CD4-positive, alpha-beta T cell treated with Interleukin-17A for 4 hours (primary cell): ENCODE data around the gene CTSW.
A peak's percentile ranks its signal among the peaks of the same experiment; 100 is the strongest.
"Not testable (repeated sequence)": the region's sequence is repeated elsewhere in the genome, so short reads cannot be mapped to it uniquely, and the experiment has no call there.

ENCODE experiments used
- DNase-seq: peaks from one replicate; pipeline ENCODE4 v3.0.0-alpha.2; 2020; ENCODE audit warnings: mixed read lengths

Gene CTSW

DNA sequence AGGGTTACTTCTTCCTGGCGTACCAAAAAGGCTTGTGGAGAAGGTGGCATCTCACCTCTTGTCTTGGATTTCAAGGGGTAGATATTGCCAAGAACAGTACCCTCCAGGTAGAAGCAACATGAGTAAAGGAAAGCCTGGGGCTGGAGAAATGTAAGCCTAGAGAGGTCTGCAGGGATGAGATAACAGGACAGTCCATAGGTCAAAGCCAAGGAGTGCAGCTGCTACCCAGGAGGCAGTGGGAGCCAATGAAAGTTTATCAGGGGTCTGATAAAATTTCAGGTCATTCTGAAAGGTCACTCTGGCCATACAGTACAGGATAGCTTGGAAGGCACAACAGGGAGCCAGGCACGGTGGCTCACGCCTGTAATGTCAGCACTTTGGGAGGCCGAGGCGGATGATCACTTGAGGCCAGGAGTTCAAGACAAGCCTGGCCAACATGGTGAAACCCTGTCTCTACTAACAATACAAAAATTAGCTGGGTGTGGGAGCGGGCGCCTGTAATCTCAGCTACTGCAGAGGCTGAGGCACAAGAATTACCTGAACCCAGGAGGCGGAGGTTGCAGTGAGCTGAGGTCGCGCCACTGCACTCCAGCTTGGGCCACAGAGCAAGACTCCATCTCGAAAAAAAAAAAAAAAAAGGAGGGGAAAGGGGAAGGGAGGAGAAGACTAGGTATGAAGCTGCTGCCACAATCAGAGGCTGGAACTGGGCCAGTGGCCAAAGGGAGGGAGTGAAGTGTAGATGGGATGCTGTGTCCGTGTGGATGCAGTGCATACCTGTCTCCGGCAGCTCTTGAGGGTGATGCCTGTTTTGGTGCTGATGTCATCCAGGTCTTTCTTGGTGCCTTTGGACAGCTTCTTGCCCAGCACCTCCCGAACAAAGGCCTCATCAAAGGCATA lies 7.4 kb downstream of the CTSW start:
- DNase-seq = no peak

DNA sequence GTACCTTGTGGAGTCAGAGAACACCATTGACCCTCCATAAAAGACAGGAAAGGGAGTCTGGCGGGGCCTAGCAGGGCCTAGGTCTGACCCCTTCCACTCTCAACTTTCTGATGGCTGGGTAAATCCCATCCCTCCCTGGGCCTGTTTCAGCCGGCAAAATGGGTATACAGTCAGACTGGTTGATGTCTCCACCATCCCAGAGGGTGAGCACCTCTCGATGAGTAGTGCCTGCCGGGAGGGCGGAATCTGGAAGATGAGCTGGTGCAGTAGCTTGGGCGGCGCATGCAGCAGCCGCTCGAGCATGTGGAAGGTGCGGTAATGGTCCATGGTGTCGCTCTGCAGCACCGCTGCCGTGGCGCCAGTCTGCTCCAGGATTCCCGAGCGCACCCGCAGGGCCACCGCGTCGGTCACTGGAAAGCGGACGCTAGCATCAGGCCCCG lies 8.1 kb downstream of the CTSW start:
- DNase-seq = peak; percentile 47

DNA sequence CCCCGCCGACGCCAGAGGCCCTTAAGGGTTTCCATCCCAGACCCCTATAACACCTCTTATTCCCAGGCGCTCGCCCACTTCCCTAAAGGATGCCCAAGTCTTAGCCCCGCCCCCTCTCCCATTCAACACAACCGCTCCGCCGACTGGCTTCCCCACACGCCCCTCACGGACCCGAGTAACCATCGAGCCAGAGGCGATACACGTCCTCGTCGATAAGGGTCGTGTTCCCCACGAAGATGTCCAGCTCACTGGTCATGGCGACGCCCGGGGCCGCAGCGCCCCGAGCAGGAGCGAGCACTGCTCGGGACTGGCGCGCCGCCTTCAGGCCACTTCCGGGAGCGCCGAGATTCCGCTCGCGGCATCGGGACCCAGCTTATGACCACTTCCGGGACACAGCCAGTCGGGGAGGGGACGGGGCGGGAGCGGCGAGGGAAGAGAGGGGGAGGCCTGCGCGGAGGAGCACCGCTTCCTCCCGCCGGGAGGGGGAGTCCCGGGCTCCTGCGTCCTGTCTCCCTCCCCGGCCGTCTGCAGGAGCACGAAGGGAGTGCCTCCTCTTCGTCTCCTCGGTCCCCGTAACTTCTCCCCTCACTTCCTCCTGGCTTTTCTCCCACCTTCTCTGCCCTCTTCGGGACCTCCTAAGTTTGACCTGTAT lies 8.7 kb downstream of the CTSW start, which contains the start of gene FIBP:
Gene FIBP, minus strand, starts transcription at position 309 of the 652 bp plus-strand sequence. Its CDS starts 53 bp downstream, at position 256.
- peak; percentile 96 for DNase-seq

DNA sequence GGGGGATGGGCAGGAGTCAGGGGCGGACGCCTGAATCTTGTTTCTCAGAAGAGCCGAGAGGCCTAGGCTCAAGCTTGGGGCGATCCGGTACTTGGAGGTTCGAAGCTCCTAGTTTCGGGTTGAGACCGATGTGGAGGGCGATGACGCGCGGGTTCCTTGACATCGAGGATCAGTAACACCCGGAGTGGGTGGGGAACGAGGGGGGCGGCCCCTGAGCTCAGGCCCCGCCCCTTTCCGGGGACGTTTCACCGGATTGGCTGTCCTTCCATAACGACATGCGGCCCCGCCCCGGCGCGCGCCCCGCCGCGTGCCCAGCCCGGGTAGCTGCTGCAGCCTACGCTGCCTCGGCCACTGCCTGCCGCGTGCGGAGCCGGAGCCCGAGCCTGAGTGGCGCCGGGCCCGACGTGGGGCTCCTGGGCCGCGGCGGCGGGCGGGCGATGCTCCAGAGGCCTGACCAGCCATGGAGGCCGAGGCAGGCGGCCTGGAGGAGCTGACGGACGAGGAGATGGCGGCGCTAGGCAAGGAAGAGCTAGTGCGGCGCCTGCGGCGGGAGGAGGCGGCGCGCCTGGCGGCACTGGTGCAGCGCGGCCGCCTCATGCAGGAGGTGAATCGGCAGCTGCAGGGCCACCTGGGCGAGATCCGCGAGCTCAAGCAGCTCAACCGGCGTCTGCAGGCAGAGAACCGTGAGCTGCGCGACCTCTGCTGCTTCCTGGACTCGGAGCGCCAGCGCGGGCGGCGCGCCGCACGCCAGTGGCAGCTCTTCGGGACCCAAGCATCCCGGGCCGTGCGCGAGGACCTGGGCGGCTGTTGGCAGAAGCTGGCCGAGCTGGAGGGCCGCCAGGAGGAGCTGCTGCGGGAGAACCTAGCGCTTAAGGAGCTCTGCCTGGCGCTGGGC lies 10.9 kb downstream of the CTSW start, which contains the start of gene CCDC85B:
Gene CCDC85B, plus strand, starts transcription at position 350 of the 895 bp plus-strand sequence. Its CDS starts 111 bp downstream, at position 461.
- peak; percentile 99 for DNase-seq

DNA sequence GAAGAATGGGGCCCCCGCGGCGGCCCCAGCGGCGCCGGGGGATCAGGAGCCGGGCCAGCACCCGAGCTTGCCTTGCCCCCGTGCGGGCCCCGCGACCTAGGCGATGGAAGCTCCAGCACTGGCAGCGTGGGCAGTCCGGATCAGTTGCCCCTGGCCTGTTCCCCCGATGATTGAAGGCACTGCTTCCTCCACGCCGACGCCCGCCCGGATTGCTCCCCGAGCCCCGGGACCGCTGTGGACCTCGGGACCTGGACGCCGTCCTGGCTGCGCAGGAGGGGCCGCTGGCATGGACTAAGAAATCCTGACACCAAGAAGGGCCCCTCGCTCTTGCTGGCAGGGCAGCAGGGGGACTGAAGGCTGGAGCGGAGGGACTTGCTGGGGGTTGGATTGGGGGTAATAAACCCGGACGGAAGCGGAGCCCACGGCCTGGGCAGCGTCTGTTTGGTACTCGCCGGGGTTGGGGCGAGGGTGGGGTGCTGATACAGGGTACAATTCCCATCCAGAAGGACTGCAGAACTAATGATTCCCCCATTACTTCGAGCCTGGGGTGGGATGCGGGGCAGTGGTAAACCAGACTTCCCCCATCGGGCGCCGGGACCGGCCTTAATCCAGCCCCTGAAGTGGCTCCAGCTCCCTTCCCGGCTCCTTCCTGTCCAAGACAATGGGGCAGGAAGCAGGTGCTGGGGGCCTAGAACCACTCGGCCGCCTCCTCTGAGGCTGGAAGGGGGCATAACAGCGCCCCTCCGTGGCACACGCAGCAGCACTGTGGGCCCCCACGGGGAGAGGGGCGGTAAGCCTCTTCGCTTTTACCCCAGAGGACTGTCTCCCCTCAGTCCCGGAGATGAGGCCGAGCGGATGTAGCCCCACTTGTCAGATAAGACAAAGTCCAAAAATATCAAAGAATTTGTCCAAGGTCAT lies 11.8 kb downstream of the CTSW start:
- peak; percentile 35 for DNase-seq

DNA sequence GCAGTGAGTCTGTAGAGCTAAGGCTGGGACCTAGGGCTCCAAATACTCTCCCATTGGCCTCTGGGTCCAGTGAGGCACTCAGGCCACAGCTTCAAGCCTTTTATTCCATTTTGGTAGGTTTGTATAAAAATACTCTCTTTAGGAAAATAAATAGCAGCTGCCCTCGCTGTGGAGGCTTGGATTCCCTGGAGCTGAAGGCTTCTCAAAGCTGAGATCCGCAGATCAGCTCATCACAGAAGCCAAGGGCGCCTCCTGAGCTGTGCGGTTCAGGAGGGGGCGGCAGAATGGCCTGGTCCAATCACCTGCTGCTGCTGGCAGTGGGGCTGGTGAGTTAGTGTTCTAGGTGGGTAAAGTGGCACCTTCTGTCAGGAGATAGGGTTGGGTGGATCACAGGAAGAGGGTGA lies 12.5 kb downstream of the CTSW start:
- not testable (repeated sequence) for DNase-seq

DNA sequence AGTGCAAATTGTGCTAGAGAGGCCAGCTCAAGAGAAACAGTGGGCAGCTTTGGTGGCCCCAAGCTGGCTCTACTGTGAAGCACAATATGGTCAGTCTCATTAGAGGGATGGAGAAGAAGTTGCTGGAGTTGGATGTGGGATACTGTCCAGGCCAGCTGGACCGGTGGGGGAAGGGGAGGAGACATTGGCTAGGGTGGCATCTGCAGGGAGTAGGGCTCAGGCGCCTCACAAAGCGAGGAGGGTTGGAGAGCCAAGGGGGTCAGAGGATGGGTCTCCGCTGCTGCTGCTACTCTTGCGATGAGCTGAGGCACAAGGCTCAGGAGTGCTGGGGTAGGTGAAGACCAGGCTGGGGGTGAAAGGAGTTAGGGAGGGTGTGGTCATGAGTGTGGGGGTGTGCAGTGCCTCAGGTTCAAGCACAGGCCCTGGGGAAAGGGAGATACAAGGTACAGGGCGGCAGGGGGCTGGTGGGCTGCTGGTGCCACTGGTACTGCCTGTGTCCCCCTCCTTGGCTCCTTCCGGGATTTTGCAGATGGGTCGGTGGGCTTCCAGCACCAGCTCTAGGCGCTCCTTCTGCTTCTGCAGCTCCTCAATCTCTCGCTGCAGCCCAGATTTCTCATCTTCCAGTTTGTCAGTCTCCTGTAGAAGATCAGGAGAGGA lies 13.2 kb downstream of the CTSW start:
- DNase-seq = no peak

DNA sequence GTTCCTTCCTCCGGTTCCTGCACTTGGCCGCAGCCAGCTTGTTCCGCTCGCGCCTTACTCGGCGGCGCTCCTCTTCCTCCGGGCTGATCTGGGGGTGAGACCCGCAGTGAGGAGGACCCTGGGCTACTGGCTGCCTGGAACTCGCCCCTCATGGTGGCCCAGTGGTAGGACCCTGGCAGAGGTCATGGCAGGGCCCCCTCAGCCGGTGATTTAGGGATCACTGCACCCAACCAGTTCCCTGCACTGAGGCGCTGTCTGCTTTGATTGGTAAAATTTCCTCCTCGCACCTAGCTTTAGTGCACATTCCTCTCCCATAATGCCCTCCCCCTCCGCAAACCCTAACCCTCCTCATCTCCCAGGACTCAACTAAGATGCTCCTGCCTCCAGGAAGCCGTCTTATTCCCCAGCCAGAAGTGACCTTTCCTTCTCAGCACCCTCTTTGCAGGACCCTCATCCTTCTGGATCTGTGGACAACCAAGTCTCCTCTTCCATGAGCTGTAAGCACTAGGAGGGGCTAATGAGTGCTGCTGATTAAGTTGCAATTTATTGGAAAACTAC lies 14.5 kb downstream of the CTSW start:
- peak; percentile 55 for DNase-seq

DNA sequence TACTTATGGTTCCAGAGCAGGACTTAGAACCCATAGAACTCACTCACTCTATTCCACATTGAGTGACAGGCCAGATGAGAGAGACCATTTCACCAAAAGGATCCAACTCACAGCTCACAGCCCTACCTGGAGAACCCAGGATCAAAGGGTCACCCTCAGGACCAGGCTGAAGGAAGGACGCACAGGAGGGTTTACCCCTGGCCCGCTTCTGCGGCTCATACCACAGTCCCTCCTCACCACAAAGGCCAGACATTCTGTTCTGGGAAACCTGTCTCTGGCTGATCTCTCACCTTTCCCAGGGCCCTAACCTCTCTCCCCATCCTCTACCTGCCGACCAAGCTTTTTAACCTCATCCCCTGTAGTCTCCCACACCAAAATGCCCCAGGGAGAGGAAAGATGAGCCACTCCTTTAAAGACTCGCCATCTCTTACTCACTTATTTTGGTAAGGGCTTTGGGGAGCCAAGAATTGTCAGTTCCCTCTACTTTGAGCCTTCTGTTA lies 15.9 kb downstream of the CTSW start:
- DNase-seq = no peak

DNA sequence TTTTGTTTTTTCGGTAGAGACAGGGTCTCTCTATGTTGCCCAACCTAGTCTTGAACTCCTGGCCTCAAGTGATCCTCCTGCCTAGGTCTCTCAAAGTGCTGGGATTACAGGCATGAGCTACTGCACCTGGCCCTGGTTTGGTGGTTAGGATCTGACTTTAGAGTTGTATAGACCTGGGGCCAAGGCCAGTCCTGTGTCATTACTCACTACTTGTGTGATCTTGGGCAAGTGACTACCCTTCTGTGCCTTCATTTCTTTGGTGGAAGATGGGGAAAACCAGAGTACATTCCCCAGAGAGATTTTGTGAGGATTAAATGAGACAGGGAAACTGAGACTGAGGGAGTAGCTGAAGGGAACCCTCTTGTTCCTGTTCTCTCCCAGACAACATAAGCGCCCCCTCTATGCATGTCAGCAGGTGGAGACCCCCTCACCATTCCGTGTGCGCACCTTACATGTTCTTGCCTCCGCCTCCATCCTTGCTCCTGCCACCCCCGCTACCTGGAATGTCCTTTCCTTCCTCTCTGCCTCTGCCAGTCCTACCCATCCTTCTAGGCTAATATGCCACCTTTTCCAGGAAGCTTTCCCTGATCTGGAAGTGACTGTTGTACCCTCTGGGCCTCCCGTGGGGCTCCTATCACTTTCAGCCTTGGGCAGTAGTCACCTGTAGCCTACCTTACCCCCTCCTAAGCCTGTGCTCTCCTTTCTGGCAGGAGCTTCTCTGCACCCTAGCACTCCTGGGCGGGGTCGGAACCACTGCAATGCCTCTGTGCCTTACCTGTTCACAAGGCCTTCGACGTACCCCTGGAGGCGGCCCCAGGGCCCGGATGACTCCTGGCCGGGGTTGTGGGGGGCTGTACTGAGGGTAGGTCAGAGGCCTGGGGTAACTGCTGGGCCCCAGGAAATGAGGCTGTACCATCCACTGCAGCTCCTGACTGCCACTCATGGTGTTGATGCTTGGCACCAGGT lies 16.7 kb downstream of the CTSW start:
- DNase-seq = no peak

DNA sequence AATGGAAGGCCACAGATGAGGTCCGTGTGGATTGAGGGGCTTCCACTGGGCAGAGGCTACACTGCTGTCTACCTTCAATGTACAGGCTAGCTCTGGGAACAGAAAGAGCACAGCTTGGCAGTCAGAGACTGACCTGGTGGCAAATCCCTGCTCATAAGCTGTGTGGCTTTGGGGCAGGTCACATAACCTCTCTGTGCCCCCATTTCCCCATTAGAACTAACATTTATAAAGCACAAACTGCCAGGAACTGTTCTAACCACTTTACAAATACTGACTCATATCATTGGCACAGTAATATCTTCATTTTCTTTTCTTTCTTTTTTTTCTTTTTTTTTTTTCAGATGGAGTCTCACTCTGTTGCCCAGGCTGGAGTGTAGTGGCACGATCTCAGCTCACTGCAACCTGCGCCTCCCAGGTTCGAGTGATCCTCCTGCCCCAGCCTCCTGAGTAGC lies 17.4 kb downstream of the CTSW start:
- DNase-seq = no peak

DNA sequence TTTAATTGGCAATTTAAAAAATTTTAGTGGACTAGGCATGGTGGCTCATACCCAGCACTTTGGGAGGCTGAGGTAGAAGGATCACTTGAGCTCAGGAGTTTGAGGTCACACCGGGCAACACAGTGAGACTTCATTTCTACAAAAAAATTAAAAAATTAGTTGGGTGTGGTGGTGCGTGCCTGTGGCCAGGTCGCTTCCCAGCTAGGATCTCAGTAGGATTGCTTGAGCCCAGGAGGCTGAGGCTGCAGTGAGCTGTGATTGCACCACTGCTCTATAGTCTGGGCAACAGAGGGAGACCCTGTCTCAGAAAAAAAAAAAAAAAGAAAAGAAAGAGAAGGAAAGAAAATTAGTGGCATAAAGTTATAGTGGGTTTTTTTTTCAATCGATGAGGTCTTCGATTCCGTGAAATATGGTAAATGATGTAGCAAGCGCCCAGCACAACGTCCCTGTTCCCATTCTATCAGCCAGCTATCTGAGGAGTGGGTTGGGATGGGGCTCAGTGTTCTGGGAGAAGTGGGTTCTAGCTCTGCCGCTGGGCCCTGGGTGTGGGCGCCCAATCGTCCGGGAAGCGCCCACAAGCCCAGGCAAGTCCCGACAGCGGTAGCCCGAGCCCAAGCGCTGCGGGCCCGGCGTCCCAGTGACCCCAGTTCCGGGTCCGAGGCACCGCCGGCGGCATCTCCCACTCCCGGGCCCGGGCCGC lies 19.2 kb downstream of the CTSW start:
- DNase-seq = no peak

DNA sequence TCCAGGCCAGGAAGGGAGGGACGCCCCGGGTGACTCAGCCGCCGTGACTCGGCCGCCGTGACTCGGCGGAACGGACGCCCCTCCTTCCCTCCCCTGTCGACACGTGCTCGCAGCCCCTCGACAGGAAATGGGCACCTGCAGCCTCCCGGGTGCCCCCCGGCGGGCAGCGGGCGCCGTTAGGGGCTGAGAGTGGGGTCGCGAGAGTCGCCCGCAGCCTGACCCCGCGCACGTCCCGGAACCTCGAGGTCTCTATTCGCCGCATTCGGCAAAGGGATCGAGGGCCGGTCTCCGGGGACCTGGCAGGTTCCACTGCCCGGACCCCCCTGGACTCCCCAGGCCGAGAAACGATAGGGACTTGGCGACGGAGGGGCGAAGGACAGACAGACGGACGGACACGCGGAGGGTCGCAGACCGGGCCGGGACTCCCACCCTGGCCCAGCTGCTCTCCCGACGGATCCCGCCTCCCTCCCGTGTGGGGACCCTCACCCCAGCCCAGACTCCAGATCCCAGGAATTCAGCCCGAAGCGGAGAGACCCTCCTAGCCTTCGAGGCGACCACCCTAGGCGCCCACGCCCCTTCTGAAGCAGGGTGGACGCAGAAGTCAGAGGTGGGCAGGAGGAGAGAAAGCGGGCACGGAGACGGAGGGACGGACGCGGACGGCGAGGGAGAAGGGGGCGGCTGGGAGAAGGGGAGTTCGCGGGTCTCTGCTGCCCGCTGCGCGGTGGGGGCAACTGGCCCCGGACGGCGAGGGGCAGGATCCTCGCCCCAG lies 19.9 kb downstream of the CTSW start:
- DNase-seq = peak; percentile 65

DNA sequence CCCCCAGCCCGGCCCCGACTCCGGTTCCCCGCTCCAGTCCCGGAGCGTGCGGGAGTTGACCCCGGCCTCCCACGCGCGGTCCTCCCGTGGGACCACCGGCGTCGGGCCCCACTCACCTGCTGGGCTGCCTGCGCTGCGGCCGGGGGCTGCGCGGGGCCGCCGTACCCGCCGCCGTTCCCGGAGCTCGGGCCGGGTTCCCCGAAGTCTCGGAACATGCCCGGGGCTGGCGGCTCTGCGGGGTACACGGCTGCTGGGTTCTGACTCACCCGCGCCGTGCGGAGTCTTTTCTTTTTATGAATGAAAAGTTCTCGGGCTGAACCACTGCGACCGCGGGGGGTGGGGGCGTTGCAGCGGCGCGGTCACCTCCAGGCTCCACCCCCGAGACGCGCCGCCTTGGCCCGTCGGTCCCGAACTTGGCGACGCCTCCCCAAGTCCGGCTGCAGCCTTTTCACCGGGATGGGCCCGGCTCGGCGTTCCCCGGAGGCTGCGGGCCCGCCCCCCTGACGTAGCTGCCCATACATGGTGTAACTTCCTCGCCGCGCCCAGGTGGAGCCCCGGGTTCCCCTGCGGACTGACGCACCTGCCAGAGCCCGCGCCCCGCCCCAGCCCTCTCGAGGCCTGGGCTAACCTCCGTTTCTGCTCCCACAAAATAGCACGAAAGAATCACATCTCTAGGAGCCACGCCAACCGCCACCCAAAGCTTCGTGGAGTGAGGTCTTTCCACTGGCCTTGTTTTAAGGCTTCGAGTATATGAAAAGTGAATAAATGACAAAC lies 20.7 kb downstream of the CTSW start, which contains the start of gene FOSL1:
Gene FOSL1, minus strand, starts transcription at position 264 of the 774 bp plus-strand sequence. Its CDS starts 49 bp downstream, at position 215.
- peak; percentile 95 for DNase-seq

DNA sequence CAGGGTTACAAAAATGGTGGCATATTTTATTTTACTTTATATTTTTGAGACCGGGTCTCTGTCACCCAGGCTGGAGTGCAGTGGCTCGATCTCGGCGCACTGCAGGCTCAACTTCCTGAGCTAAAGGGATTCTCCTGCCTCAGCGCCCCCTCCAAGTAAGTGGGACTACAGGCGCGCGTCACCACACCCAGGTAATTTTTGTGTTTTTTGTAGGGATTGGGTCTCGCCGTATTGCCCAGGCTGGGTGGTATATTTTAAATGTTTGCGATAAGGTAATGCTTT lies 21.2 kb downstream of the CTSW start:
- no peak for DNase-seq

DNA sequence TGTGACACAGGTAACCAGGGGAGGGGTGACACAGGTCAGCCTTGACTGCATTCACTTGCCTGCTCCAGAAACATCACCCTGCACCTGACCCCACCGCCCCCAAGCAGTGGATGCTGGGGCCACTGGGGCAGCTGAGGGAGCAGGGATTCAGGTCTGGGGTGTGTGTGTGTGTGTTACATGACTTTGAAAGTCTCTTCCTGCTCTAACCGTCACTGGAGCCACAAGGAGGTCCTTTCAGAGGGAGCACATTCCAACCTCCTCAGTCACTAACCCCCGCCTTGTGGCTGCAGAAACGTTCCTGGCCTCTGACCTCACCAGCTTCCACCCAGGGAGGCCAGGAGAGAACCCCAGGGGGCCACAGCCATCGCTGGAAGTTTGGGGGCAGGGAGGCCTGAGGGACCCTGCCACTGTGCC lies 23.4 kb downstream of the CTSW start:
- DNase-seq = no peak

DNA sequence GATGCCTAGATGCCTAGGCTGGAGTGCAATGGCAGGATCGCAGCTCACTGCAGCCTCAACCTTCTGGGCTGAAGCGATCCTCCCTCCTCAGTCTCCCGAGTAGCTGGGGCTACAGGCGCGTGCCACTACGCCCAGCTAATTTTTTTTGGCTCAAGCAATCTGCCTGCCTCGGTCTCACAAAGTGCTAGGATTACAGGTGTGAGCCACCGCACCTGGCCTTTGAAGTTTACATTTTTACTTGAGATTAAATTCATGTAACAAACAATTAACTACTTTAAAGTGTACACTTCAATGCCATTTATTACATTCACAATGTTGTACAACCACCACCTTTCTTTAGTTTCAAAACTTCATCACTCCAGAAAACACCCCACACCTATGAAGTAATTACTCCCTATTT lies 24.1 kb downstream of the CTSW start:
- no peak for DNase-seq
